HEK293T (cell line): ENCODE data around the gene CNBP.

Experiments
- CTCF ChIA-PET: fragments of 350-600 bp; formaldehyde crosslinking; extraction: SDS; loops from one replicate; lab custom pipeline; 2021; ENCODE audit warnings: antibody characterized with exemption, inconsistent platforms; lab: Yijun Ruan, JAX
- POLR2A ChIA-PET: fragments of 350-600 bp; formaldehyde crosslinking; extraction: SDS; loops from one replicate; lab custom pipeline; 2020; ENCODE audit warnings: antibody characterized with exemption, inconsistent platforms; lab: Yijun Ruan, JAX
- DNase-seq: peaks from one replicate; pipeline ENCODE4 v3.0.0; 2012; ENCODE audit warnings: mixed read lengths; ENCODE audit errors: extremely low spot score
- ARNT ChIP-seq: fragments of 450-650 bp; IDR thresholded peaks from 2 replicates; pipeline ENCODE4 v1.6.1; 2017; ENCODE audit warnings: mild to moderate bottlenecking
- BHLHE40 ChIP-seq: fragments of 450-650 bp; IDR thresholded peaks from 2 replicates; pipeline ENCODE4 v1.6.1; 2016; ENCODE audit warnings: mild to moderate bottlenecking, moderate library complexity, borderline replicate concordance
- CTBP1 ChIP-seq: fragments of 450-650 bp; IDR thresholded peaks from 2 replicates; pipeline ENCODE4 v1.6.1; 2016; ENCODE audit warnings: borderline replicate concordance
- ELF4 ChIP-seq: fragments of 450-650 bp; IDR thresholded peaks from 2 replicates; pipeline ENCODE4 v1.6.1; 2017; ENCODE audit warnings: antibody characterized with exemption
- FOXA1 ChIP-seq: fragments of 450-650 bp; IDR thresholded peaks from 2 replicates; pipeline ENCODE4 v1.6.1; 2016; ENCODE audit warnings: mild to moderate bottlenecking
- FOXK2 ChIP-seq: fragments of 450-650 bp; IDR thresholded peaks from 2 replicates; pipeline ENCODE4 v1.6.1; 2016; ENCODE audit warnings: mild to moderate bottlenecking
- FOXM1 ChIP-seq: fragments of 450-650 bp; IDR thresholded peaks from 2 replicates; pipeline ENCODE4 v1.6.1; 2017; ENCODE audit warnings: mild to moderate bottlenecking, borderline replicate concordance
- HDGF ChIP-seq: fragments of 450-650 bp; IDR thresholded peaks from 2 replicates; pipeline ENCODE4 v1.6.1; 2017; ENCODE audit warnings: antibody characterized with exemption, borderline replicate concordance
- L3MBTL2 ChIP-seq: fragments of 450-650 bp; conservative IDR thresholded peaks from 2 replicates; pipeline ENCODE4 v1.6.1; 2016; ENCODE audit warnings: mild to moderate bottlenecking
- LEF1 ChIP-seq: fragments of 450-650 bp; IDR thresholded peaks from 2 replicates; pipeline ENCODE4 v1.6.1; 2017; ENCODE audit warnings: mild to moderate bottlenecking, borderline replicate concordance
- NFRKB ChIP-seq: fragments of 450-650 bp; IDR thresholded peaks from 2 replicates; pipeline ENCODE4 v1.6.1; 2016; ENCODE audit warnings: mild to moderate bottlenecking, moderate library complexity
- PKNOX1 ChIP-seq: fragments of 450-650 bp; IDR thresholded peaks from 2 replicates; pipeline ENCODE4 v1.6.1; 2016
- SP1 ChIP-seq: fragments of 450-650 bp; IDR thresholded peaks from 2 replicates; pipeline ENCODE4 v1.6.1; 2017
- SUZ12 ChIP-seq: fragments of 450-650 bp; IDR thresholded peaks from 2 replicates; pipeline ENCODE4 v1.6.1; 2016; ENCODE audit warnings: mild to moderate bottlenecking
- TARDBP ChIP-seq: fragments of 450-650 bp; IDR thresholded peaks from 2 replicates; pipeline ENCODE4 v1.6.1; 2016
- ZNF384 ChIP-seq: fragments of 450-650 bp; IDR thresholded peaks from 2 replicates; pipeline ENCODE4 v1.6.1; 2016

Gene CNBP

GRCh38 chr3:129120254-129121004 lies 63.3 kb downstream of the CNBP start:
- DNase-seq: peak; percentile 73
- CTCF ChIA-PET: interaction anchor here (0.6 to 2.7 kb wide), 2 partner anchors 121 to 125 kb away, joined by 6 to 9 read pairs; no protein-coding TSS in a partner anchor
- TF ChIP-seq FOXM1: no peak
- no peak for TF ChIP-seq CTBP1
- no peak for TF ChIP-seq BHLHE40
- TF ChIP-seq LEF1: no peak
- no peak for TF ChIP-seq SP1
- TF ChIP-seq NFRKB: no peak
- TF ChIP-seq FOXA1: no peak
- no peak for TF ChIP-seq ELF4
- no peak for TF ChIP-seq ZNF384
- no peak for TF ChIP-seq TARDBP
- no peak for TF ChIP-seq SUZ12
- TF ChIP-seq ARNT: no peak
- TF ChIP-seq HDGF: no peak
- TF ChIP-seq L3MBTL2: no peak
- TF ChIP-seq PKNOX1: no peak
- POLR2A ChIA-PET: interaction anchor here (1.4 to 2.4 kb wide), 5 partner anchors 14 to 159 kb away, joined by 3 to 9 read pairs (median 4); partner anchors contain the start of genes COPG1 and HMCES

- TF ChIP-seq SP1: no peak
- no peak for TF ChIP-seq LEF1
- TF ChIP-seq ARNT: no peak
- TF ChIP-seq L3MBTL2: no peak
- CTCF ChIA-PET: interaction anchor here (2.7 kb wide), 1 partner anchor 126 kb away, joined by 9 read pairs; no protein-coding TSS in a partner anchor
- POLR2A ChIA-PET: interaction anchor here (1.4 to 1.5 kb wide), 2 partner anchors 13 to 130 kb away, joined by 3 read pairs; partner anchors contain the start of gene COPG1
- DNase-seq: no peak
Measured at GRCh38 chr3:129119365-129120100, 64.2 kb downstream of the CNBP start.

GRCh38 chr3:129118745-129119144 lies 65.0 kb downstream of the CNBP start:
- CTCF ChIA-PET: no interaction called here
- TF ChIP-seq ELF4 (no peak), BHLHE40 (no peak), TARDBP (no peak), ARNT (no peak), FOXK2 (no peak), NFRKB (no peak), LEF1 (no peak), SP1 (no peak)
- POLR2A ChIA-PET: no interaction called here
- DNase-seq: no peak
